ENCODE measurements around the gene UBALD2. TPM values are rescaled to one million over a fixed set of nuclear protein-coding genes. Genes with fewer than 3 reads are reported as not detected.

Gene UBALD2
- total RNA-seq, 1 donor from 2014 or later = 217 TPM

DNA sequence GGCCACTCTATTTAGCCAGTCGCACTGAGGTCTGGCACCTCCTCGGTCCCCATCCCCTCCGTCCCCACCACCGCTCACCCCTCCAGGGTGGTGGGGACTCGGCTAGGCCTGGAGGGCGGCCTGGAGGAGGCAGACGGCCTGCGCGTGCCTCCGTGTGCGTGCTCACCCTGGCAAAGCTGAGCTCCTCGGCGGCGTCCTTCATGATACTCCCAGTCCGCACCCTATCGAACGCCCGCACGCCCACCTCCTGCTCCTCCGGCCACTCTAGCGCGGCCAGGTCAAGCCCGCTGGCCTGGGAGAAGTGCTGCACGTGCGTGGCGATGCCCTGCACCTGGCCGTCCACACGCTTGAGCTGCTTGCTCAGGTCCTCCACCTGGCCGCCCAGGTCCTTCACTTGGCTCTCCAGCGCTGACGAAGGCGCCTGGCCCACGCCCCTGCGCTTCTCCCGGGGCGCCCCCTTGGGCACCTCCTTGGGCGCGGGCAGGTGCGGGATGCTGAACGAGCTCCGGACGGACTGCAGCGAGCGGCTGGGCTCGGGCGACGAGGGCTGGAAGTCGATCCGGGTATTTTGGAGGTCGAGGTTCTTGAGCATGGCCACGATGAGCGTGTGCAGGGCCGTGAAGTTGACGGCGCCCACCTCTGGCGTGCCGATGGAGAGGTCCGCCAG, 42.3 kb downstream of the UBALD2 start:
- no peaks in the 10 kb centered on the region for H3K9me3 Mint-ChIP-seq
- no peak overlapping the region for H3K4me3 Mint-ChIP-seq
- H3K27ac Mint-ChIP-seq = no peak overlapping the region
- intact Hi-C loops (cut with micrococcal nuclease) = no loop called here
- H3K4me1 Mint-ChIP-seq (ENCODE audit: low read depth) = no peaks in the 10 kb centered on the region
- peaks cover 5% of the 10 kb centered on the region for H3K36me3 Mint-ChIP-seq (ENCODE audit: low read depth)
- no peaks in the 10 kb centered on the region for H3K27me3 Mint-ChIP-seq (ENCODE audit: insufficient read depth)
- no peak for DNase-seq (ENCODE audit: low spot score)

DNA sequence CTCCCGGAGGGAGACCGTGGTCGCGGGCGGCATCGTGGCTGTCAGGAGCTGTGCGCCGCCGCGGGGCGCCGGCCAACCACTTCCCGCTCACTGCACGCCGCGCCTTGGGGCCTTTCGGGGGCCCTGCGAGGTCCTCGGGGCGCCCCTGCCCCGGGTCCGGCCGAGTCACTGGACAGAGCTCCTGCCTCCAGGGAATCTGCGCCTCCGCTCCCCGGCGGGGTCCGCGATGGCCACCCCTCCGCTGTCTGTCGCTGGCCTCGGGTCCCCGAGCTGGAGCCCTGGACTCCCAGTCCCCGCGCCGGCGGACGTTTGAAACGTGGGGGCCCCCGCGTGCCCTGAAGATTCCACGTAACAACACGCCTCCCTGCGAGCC, 42.8 kb downstream of the UBALD2 start, which contains the start of gene QRICH2:
Gene QRICH2, minus strand, starts transcription at position 311 of the 373 bp plus-strand sequence. Its CDS starts 278 bp downstream, at position 33.
- no peak within 1 kb of the TSS for H3K27ac Mint-ChIP-seq
- H3K27me3 Mint-ChIP-seq (ENCODE audit: insufficient read depth) = no peaks in the 10 kb centered on the region
- peaks cover 8% of the 10 kb centered on the region for H3K36me3 Mint-ChIP-seq (ENCODE audit: low read depth)
- H3K9me3 Mint-ChIP-seq = no peaks in the 10 kb centered on the region
- DNase-seq (ENCODE audit: low spot score) = no peak
- intact Hi-C loops (cut with micrococcal nuclease) = no loop called here
- no peak within 1 kb of the TSS for H3K4me3 Mint-ChIP-seq
- H3K4me1 Mint-ChIP-seq (ENCODE audit: low read depth) = no peaks in the 10 kb centered on the region

- no peak overlapping the region for H3K4me3 Mint-ChIP-seq
- H3K9me3 Mint-ChIP-seq = no peaks in the 10 kb centered on the region
- intact Hi-C loops (cut with micrococcal nuclease) = no loop called here
Observed at GRCh38 chr17:76309461-76309860, 44.3 kb downstream of the UBALD2 start.

GRCh38 chr17:76312735-76313134, 47.6 kb downstream of the UBALD2 start:
- DNase-seq (ENCODE audit: low spot score) = no peak
- no peak overlapping the region for H3K27ac Mint-ChIP-seq
- no peak overlapping the region for H3K4me3 Mint-ChIP-seq
- no peaks in the 10 kb centered on the region for H3K27me3 Mint-ChIP-seq (ENCODE audit: insufficient read depth)
- intact Hi-C loops (cut with micrococcal nuclease) = no loop called here
- peaks cover 16% of the 10 kb centered on the region for H3K36me3 Mint-ChIP-seq (ENCODE audit: low read depth)
- no peaks in the 10 kb centered on the region for H3K9me3 Mint-ChIP-seq
- peaks cover 10% of the 10 kb centered on the region for H3K4me1 Mint-ChIP-seq (ENCODE audit: low read depth)

More at GRCh38 chr17:76309461-76309860, 44.3 kb downstream of the UBALD2 start:
- H3K27me3 Mint-ChIP-seq (ENCODE audit: insufficient read depth) = no peaks in the 10 kb centered on the region
- H3K27ac Mint-ChIP-seq = no peak overlapping the region
- peaks cover 11% of the 10 kb centered on the region for H3K36me3 Mint-ChIP-seq (ENCODE audit: low read depth)
- H3K4me1 Mint-ChIP-seq (ENCODE audit: low read depth) = no peaks in the 10 kb centered on the region
- no peak for DNase-seq (ENCODE audit: low spot score)

DNA sequence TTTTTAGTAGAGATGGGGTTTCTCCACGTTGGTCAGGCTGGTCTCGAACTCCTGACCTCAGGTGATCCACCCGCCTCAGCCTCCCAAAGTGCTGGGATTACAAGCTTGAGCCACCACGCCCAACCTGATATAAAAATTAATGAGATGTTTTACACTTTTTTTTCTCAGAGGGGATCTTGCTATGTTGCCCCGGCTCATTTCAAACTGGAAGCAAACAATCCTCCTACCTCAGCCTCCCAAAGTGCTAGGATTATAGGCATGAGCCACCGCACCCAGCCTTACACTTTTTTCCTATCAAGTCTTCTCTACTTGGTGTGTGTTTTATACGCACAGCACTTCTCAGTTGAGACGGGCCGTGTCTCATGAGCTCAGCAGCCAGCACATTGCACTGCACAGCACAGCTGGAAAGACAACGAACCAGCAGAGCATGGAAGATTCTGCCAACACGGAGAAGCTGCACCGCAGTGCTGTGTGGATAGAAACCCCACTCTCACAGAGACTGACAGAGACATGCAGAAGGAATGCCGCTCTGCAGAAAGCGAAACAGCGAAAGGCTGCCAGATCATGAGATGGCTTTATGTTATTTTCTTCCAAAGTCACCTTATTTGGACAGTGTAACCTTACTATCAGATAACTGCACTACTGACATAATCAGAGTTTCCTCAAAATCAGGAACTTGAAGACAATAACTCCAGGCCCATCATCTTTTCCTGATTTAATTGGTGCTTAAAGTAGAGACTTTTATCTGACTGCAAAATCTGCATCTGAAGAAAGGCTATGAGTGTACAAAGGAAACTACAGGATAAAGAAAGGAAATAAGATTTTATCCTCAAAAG, 49.5 kb downstream of the UBALD2 start:
- Mint-ChIP-seq H3K4me1 (ENCODE audit: low read depth) (peaks cover 10% of the 10 kb centered on the region), H3K36me3 (ENCODE audit: low read depth) (peaks cover 12% of the 10 kb centered on the region), H3K27ac (no peak overlapping the region), H3K9me3 (no peaks in the 10 kb centered on the region), H3K4me3 (no peak overlapping the region), H3K27me3 (ENCODE audit: insufficient read depth) (no peaks in the 10 kb centered on the region)
- intact Hi-C loops (cut with micrococcal nuclease) = no loop called here
- DNase-seq (ENCODE audit: low spot score) = no peak

- intact Hi-C loops (cut with micrococcal nuclease) = no loop called here
- Mint-ChIP-seq H3K9me3 (no peaks in the 10 kb centered on the region), H3K4me1 (ENCODE audit: low read depth) (peaks cover 10% of the 10 kb centered on the region), H3K27me3 (ENCODE audit: insufficient read depth) (no peaks in the 10 kb centered on the region), H3K27ac (no peak overlapping the region), H3K4me3 (no peak overlapping the region), H3K36me3 (ENCODE audit: low read depth) (peaks cover 10% of the 10 kb centered on the region)
- DNase-seq (ENCODE audit: low spot score) = no peak
Observed at GRCh38 chr17:76317535-76317934, 52.4 kb downstream of the UBALD2 start.

GRCh38 chr17:76318586-76318985, 53.4 kb downstream of the UBALD2 start:
- no peak overlapping the region for H3K27ac Mint-ChIP-seq
- H3K4me1 Mint-ChIP-seq (ENCODE audit: low read depth) = peaks cover 10% of the 10 kb centered on the region
- H3K9me3 Mint-ChIP-seq = no peaks in the 10 kb centered on the region
- no peak overlapping the region for H3K4me3 Mint-ChIP-seq
- intact Hi-C loops (cut with micrococcal nuclease) = no loop called here
- no peaks in the 10 kb centered on the region for H3K27me3 Mint-ChIP-seq (ENCODE audit: insufficient read depth)
- no peak for DNase-seq (ENCODE audit: low spot score)
- H3K36me3 Mint-ChIP-seq (ENCODE audit: low read depth) = peaks cover 8% of the 10 kb centered on the region

Other genes with a start within 250 kb of the UBALD2 start
- 0.02 and 0.05 TPM in 2 replicates for gene EVPL, start 238.0 kb upstream of the UBALD2 start, total RNA-seq
- gene SRP68, start 192.8 kb upstream of the UBALD2 start, total RNA-seq = 177 and 184 TPM in 2 replicates
- gene GALR2, start 190.6 kb upstream of the UBALD2 start, total RNA-seq = 3.6 and 3.7 TPM in 2 replicates
- 2.7 and 2.9 TPM in 2 replicates for gene ZACN, start 186.2 kb upstream of the UBALD2 start, total RNA-seq
- 108 and 116 TPM in 2 replicates for gene EXOC7, start 161.6 kb upstream of the UBALD2 start, total RNA-seq
- gene FOXJ1, start 124.1 kb upstream of the UBALD2 start, total RNA-seq = 0.10 TPM in 1 of 2 replicates, not detected in the other
- 50.4 and 51.7 TPM in 2 replicates for gene RNF157, start 24.9 kb upstream of the UBALD2 start, total RNA-seq
- gene QRICH2, start 42.9 kb downstream of the UBALD2 start, total RNA-seq = 2.7 and 3.3 TPM in 2 replicates
- gene PRPSAP1, start 88.6 kb downstream of the UBALD2 start, total RNA-seq = 41.2 and 44.0 TPM in 2 replicates
- 16.5 and 17.8 TPM in 2 replicates for gene SPHK1, start 119.3 kb downstream of the UBALD2 start, total RNA-seq
- 44.9 and 45.1 TPM in 2 replicates for gene UBE2O, start 187.8 kb downstream of the UBALD2 start, total RNA-seq
- gene AANAT, start 202.3 kb downstream of the UBALD2 start, total RNA-seq = not detected in 2 replicates
- gene RHBDF2, start 236.1 kb downstream of the UBALD2 start, total RNA-seq = 53.2 and 53.7 TPM in 2 replicates

All from activated T-helper 1 cell treated with anti-CD3 and anti-CD28 coated beads, Interleukin-12 subunit alpha, Interleukin-12 subunit beta, Interleukin-2, Interleukin-4 antibody, amounts not matched to agents 30 ng/mL and 10 ng/mL and 1 ng/mL, durations not matched to agents 14 hours and 24 hours and 36 hours (primary cell).